IMR-90 (cell line): ENCODE results near the gene RNF148. TPM values are rescaled to one million over a fixed set of nuclear protein-coding genes. Genes with fewer than 3 reads are reported as not detected.

Experiments used
- ATAC-seq: fragments of 200-7000 bp; cut with Tn5 transposase; 2 replicates; pipeline ENCODE4 v1.9.1; 2020; ENCODE audit warnings: low read depth, mild to moderate bottlenecking, moderate library complexity
- BruUV-seq: library from RNA; stranded (reverse); fragments of 400-500 nt; replicated peaks from 2 replicates; lab custom pipeline; 2021; lab: Mats Ljungman, UMichigan
- CTCF ChIA-PET: fragments of 300-600 bp; formaldehyde crosslinking; extraction: SDS; loops from one replicate; lab custom pipeline; 2021; ENCODE audit warnings: antibody characterized with exemption; lab: Yijun Ruan, JAX
- POLR2A ChIA-PET: fragments of 300-600 bp; sonication (Branson Sonifier 250); formaldehyde crosslinking; loops from one replicate; lab custom pipeline; 2022; ENCODE audit warnings: antibody characterized with exemption; ENCODE audit not compliant: unreplicated experiment; lab: Charles Lee
- DNase-seq: peaks from one replicate; pipeline ENCODE4 v3.0.0; 2013
- H2AFZ ChIP-seq: replicated peaks from 2 replicates; pipeline ENCODE3; 2013; ENCODE audit warnings: low read length, mild to moderate bottlenecking; ENCODE audit not compliant: poor library complexity
- H2AK5ac ChIP-seq: 2 replicates; pipeline ENCODE4 v1.6.1; 2013; ENCODE audit warnings: low read depth, low read length, inconsistent platforms
- H2AK9ac ChIP-seq: replicated peaks from 2 replicates; pipeline ENCODE3; 2013; ENCODE audit warnings: mild to moderate bottlenecking, low read depth, low read length, moderate library complexity; ENCODE audit not compliant: poor library complexity
- H2BK120ac ChIP-seq: 2 replicates; pipeline ENCODE4 v1.6.1; 2013; ENCODE audit warnings: low read depth, low read length, inconsistent platforms
- H2BK15ac ChIP-seq: 3 replicates; pipeline ENCODE4 v1.6.1; 2013; ENCODE audit warnings: low read depth, low read length, inconsistent platforms
- H2BK20ac ChIP-seq: 2 replicates; pipeline ENCODE4 v1.6.1; 2013; ENCODE audit warnings: low read depth, mild to moderate bottlenecking, inconsistent platforms, low read length, moderate library complexity
- H2BK5ac ChIP-seq: 2 replicates; pipeline ENCODE4 v1.6.1; 2013; ENCODE audit warnings: mild to moderate bottlenecking, low read depth, low read length, inconsistent platforms; ENCODE audit not compliant: poor library complexity, severe bottlenecking
- H3K14ac ChIP-seq: replicated peaks from 2 replicates; pipeline ENCODE4 v1.6.1; 2013; ENCODE audit warnings: low read depth, low read length, inconsistent platforms
- H3K18ac ChIP-seq: 2 replicates; pipeline ENCODE4 v1.6.1; 2013; ENCODE audit warnings: low read depth, low read length, control low read depth
- H3K23ac ChIP-seq: 2 replicates; pipeline ENCODE4 v1.6.1; 2013; ENCODE audit warnings: low read depth, low read length, inconsistent platforms
- H3K27ac ChIP-seq: 2 replicates; pipeline ENCODE4 v1.5.1; 2013; ENCODE audit warnings: mild to moderate bottlenecking, control low read depth, low read length; ENCODE audit not compliant: insufficient read depth
- H3K27me3 ChIP-seq: 2 replicates; pipeline ENCODE4 v1.6.1; 2013; ENCODE audit warnings: low read length; ENCODE audit not compliant: control insufficient read depth, insufficient read depth
- H3K36me3 ChIP-seq: 2 replicates; pipeline ENCODE4 v1.6.1; 2013; ENCODE audit warnings: low read length, mixed read lengths; ENCODE audit not compliant: control insufficient read depth, insufficient read depth
- H3K4ac ChIP-seq: 2 replicates; pipeline ENCODE4 v1.6.1; 2013; ENCODE audit warnings: low read depth, low read length, inconsistent platforms
- H3K4me1 ChIP-seq: 2 replicates; pipeline ENCODE4 v1.6.1; 2013; ENCODE audit warnings: low read length, mixed read lengths; ENCODE audit not compliant: control insufficient read depth, insufficient read depth
- H3K4me2 ChIP-seq: 2 replicates; pipeline ENCODE4 v1.6.1; 2013; ENCODE audit warnings: low read depth, mild to moderate bottlenecking, control low read depth, low read length, moderate library complexity
- H3K4me3 ChIP-seq: 2 replicates; pipeline ENCODE4 v1.5.1; 2013; ENCODE audit warnings: low read depth, mild to moderate bottlenecking, control low read depth, low read length, moderate library complexity; ENCODE audit not compliant: insufficient read depth
- H3K56ac ChIP-seq: 2 replicates; pipeline ENCODE4 v1.6.1; 2013; ENCODE audit warnings: low read length, inconsistent platforms; ENCODE audit not compliant: insufficient read depth; ENCODE audit errors: extremely low read depth
- H3K79me1 ChIP-seq, 2 experiments: 2 replicates each; pipeline ENCODE4 v1.6.1; 2013; ENCODE audit warnings: low read length in 2 of 2, inconsistent platforms in 1 of 2, low read depth in 1 of 2
- H3K9ac ChIP-seq: 2 replicates; pipeline ENCODE4 v1.6.1; 2013; ENCODE audit warnings: low read depth, low read length, control low read depth
- H3K9me1 ChIP-seq: 2 replicates; pipeline ENCODE4 v1.6.1; 2013; ENCODE audit warnings: low read length, inconsistent platforms; ENCODE audit not compliant: insufficient read depth
- H3K9me3 ChIP-seq: 2 replicates; pipeline ENCODE4 v1.6.1; 2013; ENCODE audit warnings: low read length; ENCODE audit not compliant: control insufficient read depth, insufficient read depth
- H4K20me1 ChIP-seq: 2 replicates; pipeline ENCODE4 v1.6.1; 2013; ENCODE audit warnings: low read length, inconsistent platforms; ENCODE audit not compliant: insufficient read depth
- H4K5ac ChIP-seq: 2 replicates; pipeline ENCODE4 v1.6.1; 2013; ENCODE audit warnings: mild to moderate bottlenecking, low read depth, low read length, control low read depth
- H4K8ac ChIP-seq, 2 experiments: 2 replicates each; pipeline ENCODE4 v1.6.1; 2013; ENCODE audit warnings: low read depth in 2 of 2, low read length in 2 of 2, control low read depth in 1 of 2, inconsistent platforms in 1 of 2
- H4K91ac ChIP-seq: 2 replicates; pipeline ENCODE4 v1.6.1; 2013; ENCODE audit warnings: low read depth, low read length, inconsistent platforms; ENCODE audit not compliant: insufficient read depth
- CHD1 ChIP-seq: IDR thresholded peaks from 2 replicates; pipeline ENCODE4 v1.6.1; 2012; ENCODE audit warnings: low read depth, low read length, improper control_type of control experiment
- MAFK ChIP-seq: IDR thresholded peaks from 2 replicates; pipeline ENCODE4 v1.6.1; 2012; ENCODE audit warnings: low read depth, low read length, improper control_type of control experiment
- MXI1 ChIP-seq: IDR thresholded peaks from 2 replicates; pipeline ENCODE4 v1.6.1; 2012; ENCODE audit warnings: low read depth, mild to moderate bottlenecking, low read length, moderate library complexity, borderline replicate concordance
- NFE2L2 ChIP-seq: fragments of 150-350 bp; IDR thresholded peaks from 2 replicates; pipeline ENCODE4 v1.6.1; 2016; ENCODE audit warnings: low read depth, mild to moderate bottlenecking, low read length
- RAD21 ChIP-seq: IDR thresholded peaks from 2 replicates; pipeline ENCODE4 v1.6.1; 2012; ENCODE audit warnings: low read length, improper control_type of control experiment
- SMC3 ChIP-seq: fragments of 150-350 bp; IDR thresholded peaks from 2 replicates; pipeline ENCODE4 v1.6.1; 2016; ENCODE audit warnings: low read depth, mild to moderate bottlenecking, antibody characterized with exemption, low read length, moderate library complexity
- WGBS, 2 experiments: methylation state at CpG; one replicate each; pipeline versions ENCODE4 v1.1.5 to v1.1.7; 2013; ENCODE audit warnings: missing lambda C conversion rate in 2 of 2; ENCODE audit not compliant: insufficient read length in 1 of 2; ENCODE audit errors: extremely low coverage in 2 of 2; 5-methylcytosine and 5-hydroxymethylcytosine counted together
- dilution Hi-C: fragments of 300-500 bp; cut with HindIII; formaldehyde crosslinking; loops from one replicate; pipeline ENCODE4 v1.14.3; 2018; ENCODE audit warnings: low sequenced_read_pairs; ENCODE audit not compliant: unreplicated experiment
- in situ Hi-C: fragments of 300-500 bp; cut with MboI; formaldehyde crosslinking; loops from 3 replicates; pipeline ENCODE4 v1.14.3; 2019; ENCODE audit warnings: low sequenced_read_pairs, inconsistent platforms, mixed read lengths
- intact Hi-C: fragments of 100-400 bp; cut with micrococcal nuclease; formaldehyde crosslinking; loops from 2 replicates; pipeline ENCODE4 v1.10.0; 2022
- polyA plus RNA-seq, 3 experiments: library from polyadenylated mRNA; depleted of rRNA; stranded (reverse); fragments of >200 nt; gene quantifications; 2 replicates each; pipeline ENCODE4 v1.2.3, GENCODE V29; 2012; ENCODE audit warnings: low replicate concordance in 1 of 3
- total RNA-seq: library from RNA; depleted of rRNA; stranded (reverse); fragments of >200 nt; gene quantifications from 2 replicates; pipeline ENCODE4 v1.2.3, GENCODE V29; 2012

Gene RNF148
- total and polyA plus RNA-seq, 2 of the 4 experiments (the other 2 are of a cell fraction) = not detected

DNA sequence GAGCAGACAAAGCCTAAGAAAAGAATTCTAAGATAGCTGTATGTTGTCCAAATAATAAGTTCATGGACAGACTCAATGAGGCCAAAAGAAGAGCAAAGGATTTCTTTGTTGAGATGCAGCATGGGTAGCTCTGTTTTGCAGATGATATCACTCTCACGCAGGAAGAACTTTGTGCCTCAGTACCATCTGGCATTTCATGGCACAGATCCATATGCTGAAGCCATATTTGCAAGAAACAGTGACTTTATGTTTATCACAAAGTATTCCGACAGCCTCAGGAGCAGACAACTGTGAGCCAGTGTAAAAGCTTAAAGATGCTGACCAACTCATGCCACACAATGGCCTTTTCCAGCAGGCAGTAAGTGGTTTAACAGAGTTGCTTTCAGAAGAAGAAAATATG is 45.5 kb upstream of the RNF148 start:
- Histone ChIP-seq H3K56ac (no peak overlapping the region), H3K9me3 (no peaks in the 10 kb centered on the region; the same call in 1 of the 2 replicates), H2AFZ (no peak overlapping the region), H2AK5ac (no peak overlapping the region), H3K79me1 (no peaks in the 10 kb centered on the region), H3K9ac (no peak overlapping the region), H3K9me1 (no peaks in the 10 kb centered on the region), H2BK5ac (no peak overlapping the region), H2BK120ac (no peak overlapping the region), H3K18ac (no peak overlapping the region), H4K5ac (no peak overlapping the region), H4K91ac (no peak overlapping the region), H2AK9ac (no peak overlapping the region), H4K8ac (no peak overlapping the region), H3K4ac (no peak overlapping the region), H2BK15ac (no peak overlapping the region), H3K4me1 (no peaks in the 10 kb centered on the region), H3K27me3 (no peaks in the 10 kb centered on the region), H2BK20ac (no peak overlapping the region), H3K4me2 (no peak overlapping the region), H3K4me3 (no peak overlapping the region), H3K36me3 (no peaks in the 10 kb centered on the region), H3K23ac (no peak overlapping the region), H4K20me1 (no peaks in the 10 kb centered on the region), H3K27ac (no peak overlapping the region), H3K14ac (no peak overlapping the region)
- ChIA-PET POLR2A (no interaction called here), CTCF (no interaction called here)
- TF ChIP-seq CHD1 (no peak), NFE2L2 (no peak), MXI1 (no peak), SMC3 (no peak), RAD21 (no peak), MAFK (no peak)
- ATAC-seq (no peak), DNase-seq (no peak)
- no TSS peak for BruUV-seq
- whole genome bisulfite sequencing, 2 experiments = no CpG with 5 or more reads among the region's 2 CpGs
- intact Hi-C loops = no loop called here
- in situ Hi-C loops = no loop called here
- dilution Hi-C loops = no loop called here
